Neural progenitor cell (in vitro differentiated cells): ENCODE results near the gene PCNT.

Source experiments
- CTCF ChIP-seq: fragments of 200-600 bp; sonication (generic); IDR thresholded peaks from 2 replicates; pipeline ENCODE4 v1.5.1; 2017; ENCODE audit warnings: antibody characterized with exemption, mild to moderate bottlenecking
- EZH2 ChIP-seq: fragments of 200-600 bp; sonication (generic); IDR thresholded peaks from 2 replicates; pipeline ENCODE4 v1.6.1; 2017; ENCODE audit warnings: antibody characterized with exemption, mild to moderate bottlenecking, moderate library complexity
- EZH2phosphoT487 ChIP-seq: fragments of 200-600 bp; sonication (generic); IDR thresholded peaks from 2 replicates; pipeline ENCODE4 v1.6.1; 2017; ENCODE audit warnings: antibody characterized with exemption

DNA sequence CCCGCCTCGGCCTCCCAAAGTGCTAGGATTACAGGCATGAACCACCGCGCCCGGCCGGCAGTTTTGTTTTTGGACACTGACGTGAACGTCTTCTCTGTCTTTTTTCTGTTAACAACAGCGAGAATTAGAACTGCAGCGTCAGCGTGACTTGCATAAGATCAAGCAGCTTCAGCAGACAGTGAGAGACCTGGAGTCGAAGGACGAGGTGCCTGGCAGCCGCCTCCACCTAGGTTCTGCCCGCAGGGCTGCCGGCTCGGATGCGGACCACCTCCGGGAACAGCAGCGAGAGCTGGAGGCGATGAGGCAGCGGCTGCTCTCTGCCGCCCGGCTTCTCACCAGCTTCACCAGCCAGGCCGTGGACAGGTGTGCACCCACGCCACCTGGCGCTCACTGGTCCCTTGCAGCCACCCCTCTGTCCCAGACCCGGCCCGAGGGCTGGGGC is 111.9 kb downstream of the PCNT start:
- TF ChIP-seq CTCF (no peak), EZH2phosphoT487 (no peak), EZH2 (no peak)
